Endothelial cell of umbilical vein (primary cell): Measurements from ENCODE around the gene SEMA4C. TPM values are rescaled to one million over a fixed set of nuclear protein-coding genes. Genes with fewer than 3 reads are reported as not detected.
A peak's percentile ranks its signal among the peaks of the same experiment; 100 is the strongest.

ENCODE experiments used
- BruUV-seq: library from RNA; stranded (reverse); fragments of 400-500 nt; replicated peaks from 2 replicates; lab custom pipeline; 2021; lab: Mats Ljungman, UMichigan
- CTCF ChIA-PET: fragments of 300-600, 350-600 bp; sonication (Branson Sonifier 250); formaldehyde crosslinking; loops from one replicate; lab custom pipeline; 2021; ENCODE audit warnings: antibody characterized with exemption, inconsistent platforms; lab: Charles Lee
- POLR2A ChIA-PET: fragments of 300-600, 350-600 bp; sonication (Branson Sonifier 250); formaldehyde crosslinking; loops from one replicate; lab custom pipeline; 2021; ENCODE audit warnings: antibody characterized with exemption, inconsistent platforms; lab: Charles Lee
- DNase-seq: peaks from one replicate; pipeline ENCODE4 v3.0.0-alpha.2; 2011; ENCODE audit warnings: low read depth, low spot score
- FAIRE-seq: peaks from 2 replicates; lab custom pipeline; 2011; peaks lifted over from hg19 to GRCh38; lab: Jason Lieb, UNC
- H2AFZ ChIP-seq: 2 replicates; pipeline ENCODE4 v1.6.0; 2012; ENCODE audit warnings: low read depth, low read length, control low read depth, inconsistent platforms
- H3K27ac ChIP-seq: 2 replicates; pipeline ENCODE4 v1.5.1; 2011; ENCODE audit warnings: low read depth, mild to moderate bottlenecking, control low read depth, low read length, moderate library complexity; ENCODE audit not compliant: insufficient read depth
- H3K27me3 ChIP-seq, 2 experiments: 2 replicates each; pipeline versions ENCODE4 v1.6.0 to v1.6.1; 2011; ENCODE audit warnings: low read length in 2 of 2, mixed read lengths in 1 of 2; ENCODE audit not compliant: control insufficient read depth in 2 of 2, insufficient read depth in 2 of 2
- H3K36me3 ChIP-seq, 2 experiments: 2 replicates in 1 of 2; 3 replicates in 1 of 2; pipeline ENCODE4 v1.5.1; 2011; ENCODE audit warnings: low read length in 2 of 2, mild to moderate bottlenecking in 1 of 2, moderate library complexity in 1 of 2; ENCODE audit not compliant: control insufficient read depth in 2 of 2, insufficient read depth in 2 of 2; ENCODE audit errors: extremely low read depth in 1 of 2
- H3K4me1 ChIP-seq: 3 replicates; pipeline ENCODE4 v1.5.1; 2011; ENCODE audit warnings: mild to moderate bottlenecking, low read length; ENCODE audit not compliant: control insufficient read depth, insufficient read depth; ENCODE audit errors: extremely low read depth
- H3K4me2 ChIP-seq: 2 replicates; pipeline ENCODE4 v1.6.1; 2011; ENCODE audit warnings: low read length, control low read depth, mixed read lengths; ENCODE audit not compliant: insufficient read depth
- H3K4me3 ChIP-seq, 3 experiments: fragments of 200-600 bp in 1 of 3; sonication (generic), shearing (Covaris generic) in 1 of 3; replicated peaks in 1 of 3; 2 replicates each; pipeline ENCODE4 v1.5.1; 2011 to 2016; ENCODE audit warnings: control low read depth in 3 of 3, low read length in 3 of 3, mild to moderate bottlenecking in 2 of 3, inconsistent platforms in 1 of 3, low read depth in 1 of 3, moderate library complexity in 1 of 3; ENCODE audit not compliant: insufficient read depth in 1 of 3
- H3K79me2 ChIP-seq: 2 replicates; pipeline ENCODE4 v1.6.0; 2012; ENCODE audit warnings: low read length, inconsistent platforms; ENCODE audit not compliant: control insufficient read depth, insufficient read depth
- H3K9ac ChIP-seq: replicated peaks from 2 replicates; pipeline ENCODE3; 2011; ENCODE audit warnings: low read length, control low read depth; ENCODE audit not compliant: insufficient read depth; ENCODE audit errors: extremely low read depth
- H3K9me1 ChIP-seq: replicated peaks from 3 replicates; pipeline ENCODE4 v1.6.0; 2011; ENCODE audit warnings: mild to moderate bottlenecking, low read length; ENCODE audit not compliant: control insufficient read depth, insufficient read depth; ENCODE audit errors: extremely low read depth
- H3K9me3 ChIP-seq: replicated peaks from 2 replicates; pipeline ENCODE4 v1.5.1; 2012; ENCODE audit warnings: low read length, inconsistent platforms; ENCODE audit not compliant: control insufficient read depth, insufficient read depth
- H4K20me1 ChIP-seq: replicated peaks from 2 replicates; pipeline ENCODE3; 2011; ENCODE audit warnings: mild to moderate bottlenecking, low read length; ENCODE audit not compliant: control insufficient read depth, insufficient read depth; ENCODE audit errors: extremely low read depth
- CTCF ChIP-seq, 2 donors: IDR thresholded peaks; 1 replicate in 1 of 2; 2 replicates in 1 of 2; pipeline ENCODE4 v1.5.1; 2011; ENCODE audit warnings: low read length in 2 of 2, mild to moderate bottlenecking in 2 of 2, moderate library complexity in 2 of 2, control low read depth in 1 of 2, inconsistent platforms in 1 of 2, low read depth in 1 of 2; ENCODE audit not compliant: insufficient read depth in 1 of 2; ENCODE audit errors: extremely low read depth in 1 of 2
- EZH2 ChIP-seq: IDR thresholded peaks from 2 replicates; pipeline ENCODE4 v1.6.1; 2012; ENCODE audit warnings: borderline replicate concordance, low read depth, mild to moderate bottlenecking, moderate library complexity, low read length, inconsistent platforms; ENCODE audit not compliant: severe bottlenecking
- FOS ChIP-seq: IDR thresholded peaks from 2 replicates; pipeline ENCODE4 v1.6.1; 2011; ENCODE audit warnings: mild to moderate bottlenecking, low read length, moderate library complexity, borderline replicate concordance; ENCODE audit not compliant: insufficient read depth
- GATA2 ChIP-seq: IDR thresholded peaks from 2 replicates; pipeline ENCODE4 v1.7.0; 2011; ENCODE audit warnings: low read depth, mild to moderate bottlenecking, moderate library complexity, mixed read lengths, low read length; ENCODE audit not compliant: insufficient read length, insufficient read depth
- JUN ChIP-seq: IDR thresholded peaks from 2 replicates; pipeline ENCODE4 v1.6.1; 2011; ENCODE audit warnings: borderline replicate concordance, low read depth; ENCODE audit not compliant: insufficient read length, insufficient read depth
- MAX ChIP-seq: IDR thresholded peaks from 2 replicates; pipeline ENCODE4 v1.6.1; 2011; ENCODE audit not compliant: insufficient read depth, insufficient read length
- MYC ChIP-seq: IDR thresholded peaks from one replicate; pipeline ENCODE4 v1.6.1; 2011; ENCODE audit warnings: mild to moderate bottlenecking, low read depth, low read length
- POLR2A ChIP-seq: IDR thresholded peaks from 2 replicates; pipeline ENCODE4 v1.6.1; 2012; ENCODE audit warnings: low read depth, mild to moderate bottlenecking, control low read depth, low read length
- POLR2AphosphoS5 ChIP-seq: IDR thresholded peaks from 2 replicates; pipeline ENCODE4 v1.6.1; 2012; ENCODE audit warnings: low read depth, mild to moderate bottlenecking, control low read depth, low read length, moderate library complexity; ENCODE audit not compliant: insufficient read depth
- dilution Hi-C: fragments of 300-500 bp; cut with MboI; formaldehyde crosslinking; loops from one replicate; pipeline ENCODE4 v1.15.0; 2019; ENCODE audit warnings: low sequenced_read_pairs; ENCODE audit not compliant: extremely low pct_ligation_motif_present
- intact Hi-C: fragments of 100-400 bp; cut with micrococcal nuclease; formaldehyde crosslinking; loops from one replicate; pipeline ENCODE4 v1.10.0; 2022
- polyA plus RNA-seq, 4 experiments: library from polyadenylated mRNA; depleted of rRNA in 3 of 4; stranded (reverse) in 3 of 4; unstranded in 1 of 4; fragments of >200 nt; gene quantifications; 2 replicates each; pipeline versions ENCODE4 v1.2.1 to v1.2.3, GENCODE V29; 2011 to 2012; ENCODE audit warnings: missing spikeins in 1 of 4
- total RNA-seq: library from RNA; stranded (reverse); gene quantifications from 2 replicates; pipeline ENCODE4 v1.2.3, GENCODE V29; 2021

The SEMA4C gene
- total and polyA plus RNA-seq, 2 donors (not counting 3 experiments of a cell fraction or from before 2014, with no cell fraction given): 16.4 to 17.3 TPM

GRCh38 chr2:96859099-96859649, 10.7 kb downstream of the SEMA4C start:
- Histone ChIP-seq H3K4me3 (no peak overlapping the region), H2AFZ (no peak overlapping the region), H3K9me3 (no peaks in the 10 kb centered on the region), H3K79me2 (peaks cover 3% of the 10 kb centered on the region), H3K4me2 (no peak overlapping the region), H3K27me3 (no peaks in the 10 kb centered on the region), H3K4me1 (peaks cover 9% of the 10 kb centered on the region), H4K20me1 (no peaks in the 10 kb centered on the region), H3K9me1 (no peaks in the 10 kb centered on the region), H3K27ac (no peak overlapping the region), H3K9ac (no peak overlapping the region), H3K36me3 (peaks cover 0 to 27% of the 10 kb centered on the region in 2 experiments)
- FAIRE-seq (no peak), DNase-seq (no peak)
- no peak for TF ChIP-seq MAX
- ChIA-PET CTCF (interaction anchor here (1.0 to 4.3 kb wide), 8 partner anchors 10 to 253 kb away, joined by 4 to 81 read pairs (median 16); partner anchors contain the start of genes ANKRD36 and SEMA4C), POLR2A (no interaction called here)
- no TSS peak for BruUV-seq
- dilution Hi-C loops (no loop called here), intact Hi-C loops (loop anchor here (2.0 kb wide), 1 partner anchor 98 kb away; the partner anchor contains the start of gene CNNM4)

GRCh38 chr2:96857667-96858372, 12.1 kb downstream of the SEMA4C start, which contains the start of gene ANKRD39:
Gene ANKRD39 (minus strand): TSS chr2:96858016. CDS start chr2:96857987, 29 bp downstream.
- FAIRE-seq (peak; percentile 97), DNase-seq (peak; percentile 99)
- H3K4me1 ChIP-seq: peaks cover 9% of the 10 kb centered on the region
- no peaks in the 10 kb centered on the region for H4K20me1 ChIP-seq
- H3K36me3 ChIP-seq: peaks cover 0 to 20% of the 10 kb centered on the region in 2 experiments
- peaks cover 3% of the 10 kb centered on the region for H3K79me2 ChIP-seq
- peak within 1 kb of the TSS; percentile 65 for H3K4me2 ChIP-seq
- ChIA-PET CTCF (interaction anchor here (0.6 to 4.3 kb wide), 24 partner anchors 10 to 254 kb away, joined by 3 to 81 read pairs (median 6); partner anchors contain the start of genes ANKRD36, CNNM3 and SEMA4C), POLR2A (interaction anchor here (0.7 to 1.9 kb wide), 6 partner anchors 11 to 254 kb away, joined by 3 to 14 read pairs (median 5); partner anchors contain the start of gene CNNM3)
- TF ChIP-seq CTCF (IDR thresholded peaks at IDR 0.05; ENCODE audit: extremely low read depth in 1 of 2, insufficient read depth in 1 of 2, low read depth in 1 of 2, low read length in 2 of 2) (peak; percentile 82 to 83), POLR2AphosphoS5 (peak; percentile 80), POLR2A (peak; percentile 86), MYC (no peak), MAX (peak; percentile 21), GATA2 (no peak), JUN (no peak), FOS (no peak), EZH2 (no peak)
- H3K9me3 ChIP-seq: no peaks in the 10 kb centered on the region
- dilution Hi-C loops (no loop called here), intact Hi-C loops (loop anchor here (1.0 to 2.0 kb wide), 6 partner anchors 9 to 255 kb away; partner anchors contain the start of genes ANKRD36, CNNM3 and CNNM4)
- H2AFZ ChIP-seq: peak within 1 kb of the TSS; percentile 84
- H3K27me3 ChIP-seq: no peaks in the 10 kb centered on the region
- no TSS peak for BruUV-seq
- peak within 1 kb of the TSS; percentile 29 to 53 (median 51) for H3K4me3 ChIP-seq
- peak within 1 kb of the TSS; percentile 42 for H3K9ac ChIP-seq
- peak within 1 kb of the TSS; percentile 10 for H3K27ac ChIP-seq
- no peaks in the 10 kb centered on the region for H3K9me1 ChIP-seq
